Stimulated activated naive B cell treated with anti-CD40 and anti-IgM and Interleukin-4, amounts not matched to agents 10 μg/mL and 1 μg/mL and 100 μg/mL, for 72 hours (primary cell): ENCODE data around the gene SLC10A3.

Experiments used
- ATAC-seq, 2 donors: fragments of 150-1000 bp; cut with Tn5 transposase; replicated peaks; 2 replicates each; pipeline ENCODE4 v1.10.0; 2021; ENCODE audit warnings: moderate library complexity in 1 of 2
- DNase-seq: peaks from one replicate; pipeline ENCODE4 v3.0.0; 2021
- H3K27ac Mint-ChIP-seq: one replicate; pipeline ENCODE4 v1.8.0; 2022; ENCODE audit warnings: mild to moderate bottlenecking, mixed read lengths
- H3K27me3 Mint-ChIP-seq, 2 donors: one replicate each; pipeline ENCODE4 v1.8.0; 2022; ENCODE audit warnings: mixed read lengths in 2 of 2
- H3K36me3 Mint-ChIP-seq, 2 donors: one replicate each; pipeline ENCODE4 v1.8.0; 2022; ENCODE audit warnings: mixed read lengths in 2 of 2, mild to moderate bottlenecking in 1 of 2
- H3K4me1 Mint-ChIP-seq, 2 donors: one replicate each; pipeline ENCODE4 v1.8.0; 2022; ENCODE audit warnings: mixed read lengths in 2 of 2, mild to moderate bottlenecking in 1 of 2
- H3K4me3 Mint-ChIP-seq, 2 donors: one replicate each; pipeline ENCODE4 v1.8.0; 2022; ENCODE audit warnings: mild to moderate bottlenecking in 2 of 2, mixed read lengths in 2 of 2, moderate library complexity in 1 of 2
- H3K9me3 Mint-ChIP-seq, 2 donors: one replicate each; pipeline ENCODE4 v1.8.0; 2022; ENCODE audit warnings: mixed read lengths in 2 of 2, mild to moderate bottlenecking in 1 of 2

SLC10A3 gene

DNA sequence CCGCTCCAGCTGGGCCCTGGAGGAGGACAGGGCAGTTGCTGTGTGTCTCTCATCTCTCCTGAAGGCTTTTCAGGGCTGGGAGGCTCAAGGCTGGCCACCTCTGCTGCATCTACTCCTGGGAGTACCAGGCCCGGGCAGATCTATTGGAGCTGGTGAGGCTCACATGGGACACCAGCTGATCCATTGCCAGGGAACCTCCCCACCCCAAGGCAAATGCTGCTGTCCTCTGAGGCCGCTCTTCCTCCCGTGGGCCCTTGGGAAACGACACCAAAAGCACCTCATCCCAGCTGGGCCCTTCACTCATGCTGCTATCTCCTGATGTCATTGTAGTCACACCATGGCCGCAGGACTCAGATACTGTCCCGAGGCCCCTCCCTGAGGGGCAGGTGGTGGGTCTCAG, 7.6 kb downstream of the SLC10A3 start:
- H3K4me1 Mint-ChIP-seq, result peaks cover 13 to 37% of the 10 kb centered on the region in 2 donors
- H3K4me3 Mint-ChIP-seq, result no peak overlapping the region
- peaks cover 7 to 9% of the 10 kb centered on the region in 2 donors for H3K36me3 Mint-ChIP-seq
- DNase-seq (no peak), ATAC-seq (no peak)
- no peaks in the 10 kb centered on the region for H3K9me3 Mint-ChIP-seq
- no peaks in the 10 kb centered on the region for H3K27me3 Mint-ChIP-seq
- H3K27ac Mint-ChIP-seq, result no peak overlapping the region

DNA sequence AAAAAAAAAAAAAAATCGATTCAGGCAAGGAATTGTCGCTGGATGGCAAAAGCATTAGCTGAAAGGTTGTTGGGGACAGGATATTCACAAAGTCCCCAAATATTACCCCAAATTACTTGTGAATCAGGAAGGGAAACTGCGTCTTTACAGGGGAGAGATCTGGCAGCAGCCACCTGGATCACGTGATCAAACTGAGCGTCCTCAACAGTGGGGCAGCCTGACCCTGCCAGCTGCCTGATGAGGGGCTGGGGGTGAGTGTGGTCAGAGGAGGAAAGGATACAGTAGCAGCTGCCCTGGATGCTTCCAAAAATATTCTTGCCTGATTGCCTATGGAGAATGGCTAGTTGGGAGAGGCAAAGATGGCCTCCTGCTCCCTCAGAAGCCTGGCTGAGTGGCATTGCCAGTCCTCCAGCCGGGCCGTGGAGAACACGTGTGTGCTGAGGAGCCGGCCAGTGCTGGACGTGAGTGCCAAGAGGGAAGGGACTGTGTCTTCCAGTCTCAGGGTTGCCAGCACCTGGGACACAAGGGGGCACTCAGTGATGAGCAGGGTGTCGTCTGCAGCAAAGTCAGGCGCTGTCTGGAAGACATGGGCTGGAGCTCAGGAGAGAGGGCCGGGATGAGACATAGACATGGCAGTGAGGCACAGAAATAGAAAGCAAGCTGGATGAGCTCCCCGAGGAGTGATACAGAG, 8.4 kb downstream of the SLC10A3 start:
- H3K4me3 Mint-ChIP-seq, result no peak overlapping the region
- no peak overlapping the region for H3K27ac Mint-ChIP-seq
- H3K27me3 Mint-ChIP-seq, result no peaks in the 10 kb centered on the region
- H3K4me1 Mint-ChIP-seq, result peaks cover 12 to 34% of the 10 kb centered on the region in 2 donors
- H3K9me3 Mint-ChIP-seq, result no peaks in the 10 kb centered on the region
- peaks cover 5 to 6% of the 10 kb centered on the region in 2 donors for H3K36me3 Mint-ChIP-seq
- DNase-seq (no peak), ATAC-seq (no peak)

DNA sequence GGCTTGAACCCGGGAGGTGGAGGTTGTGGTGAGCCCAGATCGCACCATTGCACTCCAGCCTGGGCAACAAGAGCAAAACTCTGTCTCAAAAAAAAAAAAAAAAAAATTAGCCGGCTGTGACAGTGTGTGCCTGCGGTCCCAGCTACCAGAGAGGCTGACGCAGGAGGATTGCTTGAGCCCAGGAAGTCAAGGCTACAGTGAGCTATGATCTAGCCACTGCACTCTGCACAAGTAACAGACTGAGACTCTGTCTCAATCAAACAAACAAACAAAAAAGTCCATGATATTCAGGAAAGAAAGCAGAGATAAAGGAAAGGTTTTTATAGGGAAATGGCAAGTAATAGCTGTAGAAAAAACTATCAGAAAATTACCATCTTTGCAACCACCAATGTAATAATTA, 9.2 kb downstream of the SLC10A3 start:
- H3K27me3 Mint-ChIP-seq, result no peaks in the 10 kb centered on the region
- no peak overlapping the region for H3K27ac Mint-ChIP-seq
- H3K9me3 Mint-ChIP-seq, result no peaks in the 10 kb centered on the region
- peaks cover 6 to 7% of the 10 kb centered on the region in 2 donors for H3K36me3 Mint-ChIP-seq
- DNase-seq (no peak), ATAC-seq (no peak)
- H3K4me3 Mint-ChIP-seq, result no peak overlapping the region
- peaks cover 16 to 32% of the 10 kb centered on the region in 2 donors for H3K4me1 Mint-ChIP-seq

DNA sequence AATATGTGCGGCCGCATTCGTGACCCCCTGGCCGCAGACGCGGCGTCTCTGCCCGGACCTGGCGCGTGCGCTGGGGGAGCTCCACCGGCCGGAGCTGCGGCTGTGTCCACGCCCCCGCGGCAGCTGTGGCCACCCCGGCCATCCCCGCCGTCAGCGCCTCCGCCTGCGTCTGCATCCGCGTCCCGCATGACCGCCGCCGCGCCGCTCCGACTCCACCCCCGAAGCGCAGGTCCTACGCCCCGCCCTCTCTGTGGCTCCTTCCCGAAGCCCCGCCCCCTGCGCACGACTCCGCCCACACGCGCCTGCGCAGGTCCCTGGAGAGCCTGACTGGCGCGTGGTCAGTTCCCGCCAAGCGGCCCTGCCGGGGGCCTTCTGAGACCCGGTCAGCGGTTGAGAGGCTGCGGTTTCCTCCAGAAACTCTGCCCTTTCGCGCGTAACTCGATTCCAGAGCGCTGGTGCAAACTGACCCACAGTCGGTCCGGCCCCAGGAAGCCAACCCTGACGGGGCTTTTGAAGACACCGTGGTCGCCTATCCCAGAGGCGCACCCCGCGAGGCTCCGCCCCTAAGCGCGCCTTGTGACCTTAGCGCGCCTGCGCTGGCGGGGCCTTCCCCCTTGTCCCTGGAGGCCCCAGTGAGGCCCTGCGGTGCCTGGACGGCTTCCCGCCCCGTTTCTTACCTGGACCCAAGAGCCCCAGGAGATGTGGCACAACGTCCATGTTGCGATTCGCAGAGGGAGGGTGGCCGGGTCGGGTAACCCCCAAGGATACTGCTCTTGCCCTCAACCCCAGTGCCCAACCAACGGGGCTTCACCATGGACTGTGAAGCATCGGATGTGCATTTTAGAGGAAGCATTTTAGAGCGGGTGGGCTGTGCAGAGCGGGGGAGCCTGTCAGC, 11.5 kb downstream of the SLC10A3 start, which contains the start of gene LAGE3:
Gene LAGE3, minus strand, starts transcription at position 554 of the 895 bp plus-strand sequence. Its CDS starts 366 bp downstream, at position 188.
- DNase-seq, result peak; percentile 88
- peak within 1 kb of the TSS; percentile 96 for H3K27ac Mint-ChIP-seq
- H3K27me3 Mint-ChIP-seq, result no peaks in the 10 kb centered on the region
- peak within 1 kb of the TSS; percentile 85 to 86 for H3K4me3 Mint-ChIP-seq
- peaks cover 5 to 11% of the 10 kb centered on the region in 2 donors for H3K36me3 Mint-ChIP-seq
- no peaks in the 10 kb centered on the region for H3K9me3 Mint-ChIP-seq
- peaks cover 20 to 31% of the 10 kb centered on the region in 2 donors for H3K4me1 Mint-ChIP-seq
- peak; percentile 87 to 93 for ATAC-seq

DNA sequence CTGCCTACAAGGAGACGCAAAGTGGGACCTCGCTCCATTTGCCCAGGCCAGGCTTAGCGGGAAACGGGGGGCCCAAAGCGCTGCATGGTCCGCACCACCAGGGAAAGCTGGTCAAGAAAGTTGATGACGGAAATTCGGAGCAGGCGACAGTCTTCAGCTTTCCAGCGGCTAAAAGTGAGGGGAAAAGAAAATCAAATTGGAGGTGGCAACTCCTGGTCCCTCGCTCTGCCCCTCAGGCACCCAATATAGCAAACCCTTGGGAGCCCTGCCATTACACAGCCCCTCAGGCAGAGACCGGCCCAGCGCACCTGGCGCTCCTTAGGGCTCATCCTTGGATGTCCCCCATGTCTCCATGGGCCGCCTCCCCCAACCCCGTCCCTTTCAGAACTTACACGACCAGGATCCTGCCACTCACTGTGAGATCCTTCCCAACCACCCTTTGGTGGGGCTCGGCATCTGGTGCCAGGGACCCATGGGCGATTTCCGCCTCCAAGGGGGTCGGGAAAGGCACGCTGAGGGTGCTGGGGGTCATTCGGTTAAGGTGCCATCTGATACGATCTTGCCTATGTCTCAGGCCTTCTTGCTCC, 12.4 kb downstream of the SLC10A3 start:
- peak overlapping the region; percentile 96 for H3K27ac Mint-ChIP-seq
- peaks cover 5 to 8% of the 10 kb centered on the region in 2 donors for H3K36me3 Mint-ChIP-seq
- no peak for ATAC-seq
- no peaks in the 10 kb centered on the region for H3K27me3 Mint-ChIP-seq
- DNase-seq, result no peak
- peaks cover 17 to 23% of the 10 kb centered on the region in 2 donors for H3K4me1 Mint-ChIP-seq
- H3K4me3 Mint-ChIP-seq, result peak overlapping the region; percentile 85 to 86
- no peaks in the 10 kb centered on the region for H3K9me3 Mint-ChIP-seq

DNA sequence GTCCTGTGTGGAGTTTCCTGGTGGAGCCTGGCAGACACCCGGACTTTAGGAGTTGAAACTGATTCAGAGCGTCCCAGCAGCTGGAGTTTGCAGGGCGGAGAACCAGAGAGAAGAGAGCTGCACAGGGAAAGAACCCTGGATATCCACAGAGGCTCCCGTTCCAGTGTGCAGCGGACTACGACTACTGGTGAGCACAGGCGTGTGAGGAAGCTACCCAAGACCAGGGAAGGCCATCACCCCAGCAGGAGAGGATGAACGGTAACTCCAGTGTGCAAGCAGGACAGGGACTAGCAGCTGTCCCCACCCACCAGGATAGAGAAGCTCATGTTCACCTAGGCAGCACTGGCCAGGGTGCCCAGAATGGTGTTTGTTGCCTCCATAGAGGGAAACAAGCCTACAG, 13.6 kb downstream of the SLC10A3 start:
- H3K4me1 Mint-ChIP-seq, result peaks cover 17 to 23% of the 10 kb centered on the region in 2 donors

DNA sequence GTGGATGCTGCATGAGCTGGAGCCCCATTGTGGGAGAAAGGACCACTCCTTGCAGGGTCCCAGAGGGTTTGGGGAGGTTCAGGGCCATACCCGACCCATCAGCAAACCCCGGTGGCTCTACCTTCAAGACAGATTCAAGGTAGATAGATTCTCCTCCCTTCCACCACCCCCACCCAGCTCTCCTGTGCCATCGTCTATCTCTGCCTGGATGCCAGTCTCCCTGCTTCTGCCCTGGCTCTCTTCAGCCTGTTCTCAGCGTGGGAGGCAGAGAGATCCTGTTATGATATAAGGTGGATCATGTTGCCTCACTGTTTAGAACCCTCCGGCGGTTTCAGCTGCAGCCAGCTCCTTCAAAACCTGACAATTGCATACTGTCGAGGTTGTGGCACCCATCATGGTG, 16.7 kb downstream of the SLC10A3 start:
- no peak overlapping the region for H3K27ac Mint-ChIP-seq
- H3K4me3 Mint-ChIP-seq, result no peak overlapping the region
- H3K4me1 Mint-ChIP-seq, result peaks cover 14 to 16% of the 10 kb centered on the region in 2 donors

More for the DNA sequence above, 13.6 kb downstream of the SLC10A3 start:
- DNase-seq, result no peak
- no peak overlapping the region for H3K4me3 Mint-ChIP-seq
- no peaks in the 10 kb centered on the region for H3K9me3 Mint-ChIP-seq
- peaks cover 11% of the 10 kb centered on the region in 2 donors for H3K36me3 Mint-ChIP-seq
- no peak overlapping the region for H3K27ac Mint-ChIP-seq
- no peaks in the 10 kb centered on the region for H3K27me3 Mint-ChIP-seq
- ATAC-seq, result no peak

DNA sequence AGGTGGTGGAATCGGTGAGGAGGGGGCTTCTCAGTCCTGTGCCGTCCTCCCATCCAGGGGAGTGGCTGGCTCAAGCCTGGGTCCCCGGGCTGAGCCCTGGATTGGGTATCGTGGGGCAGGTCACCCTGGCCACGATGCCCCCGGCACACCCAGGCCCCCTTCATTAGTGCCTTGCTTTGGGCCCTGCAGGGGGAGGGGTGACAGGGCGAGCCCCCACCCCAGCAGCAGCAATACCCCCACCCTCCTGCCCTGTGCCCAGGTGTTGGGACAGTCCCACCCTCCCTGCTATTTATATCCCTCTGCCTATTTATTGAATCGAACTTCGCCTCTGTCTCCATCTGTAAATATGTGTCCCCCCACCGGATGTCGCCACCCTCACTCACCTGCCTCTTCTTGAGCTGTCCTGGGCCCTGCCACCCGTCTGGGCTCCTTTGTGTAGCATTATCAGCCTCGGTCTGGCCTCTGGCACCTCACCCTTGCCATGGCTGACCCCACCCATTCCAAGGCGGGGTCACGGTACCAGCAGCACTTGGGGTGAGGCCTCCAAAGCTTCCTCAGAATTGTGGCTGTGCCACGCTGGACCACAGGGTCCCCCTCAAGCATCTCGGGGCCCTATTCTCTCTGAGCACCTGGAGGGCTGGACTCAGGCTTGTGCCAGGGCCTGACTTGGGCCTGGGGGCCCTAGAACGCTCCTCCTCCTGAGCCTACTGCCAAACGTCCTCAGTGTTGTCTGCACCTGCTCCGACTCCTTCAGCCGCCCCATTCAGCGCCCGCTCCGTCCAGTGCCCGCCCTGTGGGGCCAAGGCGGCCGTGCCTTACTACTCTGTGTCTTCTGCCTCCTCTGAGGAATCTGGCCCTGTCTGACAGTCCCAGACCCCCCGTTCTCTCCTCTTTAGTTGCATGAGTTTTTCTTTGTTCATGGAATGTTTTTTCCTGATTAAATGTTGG, 17.5 kb downstream of the SLC10A3 start:
- Mint-ChIP-seq H3K36me3 (peaks cover 11 to 21% of the 10 kb centered on the region in 2 donors), H3K27ac (no peak overlapping the region), H3K9me3 (no peaks in the 10 kb centered on the region), H3K27me3 (no peaks in the 10 kb centered on the region), H3K4me1 (peaks cover 12 to 14% of the 10 kb centered on the region in 2 donors), H3K4me3 (no peak overlapping the region)
- ATAC-seq (no peak), DNase-seq (no peak)

More for the DNA sequence above, 16.7 kb downstream of the SLC10A3 start:
- Mint-ChIP-seq H3K27me3 (no peaks in the 10 kb centered on the region), H3K36me3 (peaks cover 11 to 21% of the 10 kb centered on the region in 2 donors), H3K9me3 (no peaks in the 10 kb centered on the region)
- ATAC-seq (no peak), DNase-seq (no peak)

DNA sequence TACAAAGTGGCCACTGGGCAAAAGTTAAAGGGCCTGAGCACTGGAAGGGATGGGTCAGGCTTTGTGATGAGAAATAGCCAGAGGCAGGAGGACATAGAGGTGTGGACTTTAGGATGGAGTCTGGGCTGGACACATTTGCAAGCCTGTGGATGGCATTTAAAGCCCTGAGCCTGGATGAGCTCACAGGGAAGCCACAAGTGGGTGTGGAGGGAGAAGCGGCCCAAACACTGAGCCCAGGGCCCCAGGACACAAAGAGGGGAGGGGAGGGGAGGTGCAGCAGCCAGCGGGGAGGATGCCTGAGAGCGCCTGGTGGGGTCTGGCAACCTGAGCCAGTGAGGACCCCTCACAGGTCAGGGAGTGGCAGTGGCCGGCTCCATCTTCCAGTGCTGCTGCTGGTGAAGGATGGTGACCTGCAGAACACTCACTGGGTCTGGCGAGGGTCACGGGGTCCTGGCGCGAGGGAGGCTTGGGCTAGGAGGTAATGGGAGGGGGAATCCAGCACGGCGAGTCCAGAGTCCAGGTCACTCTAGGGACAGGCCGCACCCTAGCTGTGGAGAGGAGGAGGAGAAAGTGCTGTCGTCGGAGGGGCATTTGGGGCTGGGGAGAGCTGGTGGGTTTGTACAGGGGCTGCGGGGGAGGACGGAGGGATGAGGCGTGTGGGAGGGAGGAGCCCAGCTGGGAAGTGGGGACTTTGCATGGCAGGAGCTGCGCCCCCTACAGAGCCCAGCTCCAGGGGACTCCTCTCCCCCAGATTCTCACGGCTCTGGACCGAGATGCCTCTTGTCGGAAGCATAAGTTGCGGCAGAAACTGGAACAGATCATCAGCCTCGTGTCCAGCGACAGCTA, 18.4 kb downstream of the SLC10A3 start:
- Mint-ChIP-seq H3K4me1 (peaks cover 6 to 12% of the 10 kb centered on the region in 2 donors), H3K27ac (no peak overlapping the region), H3K36me3 (peaks cover 11 to 21% of the 10 kb centered on the region in 2 donors), H3K27me3 (no peaks in the 10 kb centered on the region), H3K9me3 (no peaks in the 10 kb centered on the region), H3K4me3 (no peak overlapping the region)
- no peak for DNase-seq
- no peak for ATAC-seq

DNA sequence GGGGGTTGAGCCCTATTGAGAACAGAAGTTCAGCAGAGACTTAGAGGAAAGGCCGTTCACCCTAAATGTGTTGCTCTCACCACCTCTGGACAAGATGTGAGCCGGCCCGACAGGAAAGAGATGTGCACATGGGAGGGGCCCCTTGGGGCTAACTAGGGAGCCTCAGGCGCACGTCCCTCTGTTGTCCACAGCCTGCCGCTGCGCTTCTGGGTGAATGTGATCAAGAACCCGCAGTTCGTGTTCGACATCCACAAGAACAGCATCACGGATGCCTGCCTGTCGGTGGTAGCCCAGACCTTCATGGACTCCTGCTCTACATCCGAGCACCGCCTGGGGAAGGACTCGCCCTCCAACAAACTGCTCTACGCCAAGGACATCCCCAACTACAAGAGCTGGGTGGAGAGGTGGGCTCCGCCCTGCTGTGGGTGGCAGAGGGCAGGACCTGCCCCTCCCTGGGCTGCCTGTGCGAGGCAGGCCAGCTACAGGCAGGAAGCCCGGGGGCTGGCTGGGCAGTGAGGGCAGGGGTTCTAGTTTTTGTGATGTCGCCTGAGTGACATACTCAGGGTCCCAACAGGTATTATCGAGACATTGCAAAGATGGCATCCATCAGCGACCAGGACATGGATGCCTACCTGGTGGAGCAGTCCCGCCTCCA, 19.4 kb downstream of the SLC10A3 start:
- H3K9me3 Mint-ChIP-seq, result no peaks in the 10 kb centered on the region
- H3K4me3 Mint-ChIP-seq, result no peak overlapping the region
- DNase-seq, result no peak
- H3K27me3 Mint-ChIP-seq, result no peaks in the 10 kb centered on the region
- H3K27ac Mint-ChIP-seq, result no peak overlapping the region
- H3K36me3 Mint-ChIP-seq, result peaks cover 16 to 28% of the 10 kb centered on the region in 2 donors
- no peak for ATAC-seq
- peaks cover 6 to 7% of the 10 kb centered on the region in 2 donors for H3K4me1 Mint-ChIP-seq

DNA sequence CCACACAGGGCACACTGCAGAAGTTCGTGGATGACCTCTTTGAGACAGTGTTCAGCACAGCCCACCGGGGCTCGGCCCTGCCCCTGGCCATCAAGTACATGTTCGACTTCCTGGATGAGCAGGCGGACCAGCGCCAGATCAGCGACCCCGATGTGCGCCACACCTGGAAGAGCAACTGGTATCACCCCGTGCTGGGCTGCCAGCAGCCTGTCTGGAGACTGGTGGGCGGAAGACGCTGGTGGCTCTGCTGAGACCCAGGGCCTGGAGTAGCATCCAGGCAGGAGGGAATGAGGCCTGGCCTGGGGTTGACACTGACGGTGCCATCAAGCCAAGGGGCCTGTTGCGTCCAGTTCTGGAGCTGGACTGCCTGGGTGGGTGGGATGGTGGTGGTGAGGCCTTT, 20.0 kb downstream of the SLC10A3 start:
- Mint-ChIP-seq H3K4me3 (no peak overlapping the region), H3K27ac (no peak overlapping the region), H3K27me3 (no peaks in the 10 kb centered on the region), H3K9me3 (no peaks in the 10 kb centered on the region), H3K4me1 (peaks cover 3 to 5% of the 10 kb centered on the region in 2 donors), H3K36me3 (peaks cover 19 to 31% of the 10 kb centered on the region in 2 donors)
- ATAC-seq, result no peak
- no peak for DNase-seq

DNA sequence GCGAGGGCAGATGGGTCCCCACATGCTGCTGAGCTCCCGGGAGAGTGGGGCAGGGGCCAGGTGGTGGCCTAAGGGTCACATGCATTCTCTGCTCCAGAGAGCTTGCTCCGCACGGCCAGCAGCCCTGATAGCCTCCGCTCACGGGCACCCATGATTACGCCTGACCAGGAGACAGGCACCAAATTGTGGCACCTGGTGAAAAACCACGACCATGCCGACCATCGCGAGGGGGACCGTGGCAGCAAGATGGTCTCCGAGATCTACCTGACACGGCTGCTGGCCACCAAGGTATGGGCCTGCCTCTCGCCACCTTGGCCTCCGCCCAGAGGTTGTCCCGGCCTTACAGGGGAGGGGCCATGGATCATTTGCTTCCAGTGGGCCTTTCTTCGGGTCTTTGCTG, 20.5 kb downstream of the SLC10A3 start:
- Mint-ChIP-seq H3K4me3 (no peak overlapping the region), H3K4me1 (peaks cover 0 to 3% of the 10 kb centered on the region in 2 donors), H3K27me3 (no peaks in the 10 kb centered on the region), H3K9me3 (no peaks in the 10 kb centered on the region), H3K27ac (no peak overlapping the region), H3K36me3 (peaks cover 20 to 31% of the 10 kb centered on the region in 2 donors)
- DNase-seq (no peak), ATAC-seq (no peak)
